HepG2 (cell line): ENCODE data around the gene FGA. TPM values are rescaled to one million over a fixed set of nuclear protein-coding genes. Genes with fewer than 3 reads are reported as not detected.

ENCODE experiments used
- ATF3 ChIP-seq: sonication (generic); formaldehyde crosslinking; IDR thresholded peaks from 2 replicates; pipeline ENCODE4 v1.4.0; 2020; ENCODE audit warnings: missing genetic modification reagents
- GFI1 ChIP-seq: sonication (generic); formaldehyde crosslinking; IDR thresholded peaks from 2 replicates; pipeline ENCODE4 v1.5.0; 2020; ENCODE audit warnings: missing genetic modification reagents, mild to moderate bottlenecking, borderline replicate concordance
- HINFP ChIP-seq: sonication (generic); formaldehyde crosslinking; IDR thresholded peaks from 2 replicates; pipeline ENCODE4 v1.4.0; 2020; ENCODE audit warnings: low read depth, mild to moderate bottlenecking, missing genetic modification reagents
- HMGA1 ChIP-seq: sonication (generic); formaldehyde crosslinking; conservative IDR thresholded peaks from 2 replicates; pipeline ENCODE4 v1.4.0; 2020; ENCODE audit warnings: missing genetic modification reagents
- HMGXB4 ChIP-seq, 2 experiments: sonication (generic) in 1 of 2; formaldehyde crosslinking in 1 of 2; IDR thresholded peaks; 2 replicates each; pipeline versions ENCODE4 v1.4.0 to v1.6.1; 2018 to 2020; ENCODE audit warnings: missing genetic modification reagents in 2 of 2, borderline replicate concordance in 1 of 2, low read depth in 1 of 2, mild to moderate bottlenecking in 1 of 2, missing biosample characterization in 1 of 2
- IRX3 ChIP-seq: sonication (generic); formaldehyde crosslinking; IDR thresholded peaks from 2 replicates; pipeline ENCODE4 v1.8.1; 2023; ENCODE audit warnings: mild to moderate bottlenecking, low read depth, missing genetic modification reagents, borderline replicate concordance
- KLF6 ChIP-seq: IDR thresholded peaks from 2 replicates; pipeline ENCODE4 v1.8.0; 2016; ENCODE audit warnings: missing biosample characterization, missing genetic modification reagents
- MEF2D ChIP-seq: sonication (generic); formaldehyde crosslinking; IDR thresholded peaks from 2 replicates; pipeline ENCODE4 v1.5.1; 2020; ENCODE audit warnings: mild to moderate bottlenecking, missing genetic modification reagents
- NCOR1 ChIP-seq: fragments of 200-600 bp; sonication (generic); IDR thresholded peaks from 2 replicates; pipeline ENCODE4 v1.7.0; 2017; ENCODE audit warnings: antibody characterized with exemption, low read length, borderline replicate concordance
- REST ChIP-seq, 2 experiments: IDR thresholded peaks; 2 replicates each; pipeline ENCODE4 v1.6.1; 2011 to 2012; ENCODE audit warnings: low read length in 2 of 2, borderline replicate concordance in 1 of 2, low read depth in 1 of 2, mild to moderate bottlenecking in 1 of 2, moderate library complexity in 1 of 2
- SMAD9 ChIP-seq: sonication (generic); formaldehyde crosslinking; IDR thresholded peaks from 2 replicates; pipeline ENCODE4 v1.5.1; 2020; ENCODE audit warnings: mild to moderate bottlenecking, missing genetic modification reagents
- SP5 ChIP-seq: IDR thresholded peaks from 2 replicates; pipeline ENCODE4 v1.6.1; 2016; ENCODE audit warnings: low read depth, borderline replicate concordance
- ZNF296 ChIP-seq: sonication (generic); formaldehyde crosslinking; conservative IDR thresholded peaks from 2 replicates; pipeline ENCODE4 v1.5.0; 2020; ENCODE audit warnings: mild to moderate bottlenecking, missing genetic modification reagents
- ZNF574 ChIP-seq: sonication (generic); formaldehyde crosslinking; IDR thresholded peaks from 2 replicates; pipeline ENCODE4 v1.4.0; 2020; ENCODE audit warnings: missing genetic modification reagents
- ZNF816 ChIP-seq: sonication (generic); formaldehyde crosslinking; IDR thresholded peaks from 2 replicates; pipeline ENCODE4 v1.8.0; 2022; ENCODE audit warnings: missing genetic modification reagents, mild to moderate bottlenecking, borderline replicate concordance
- ZNF883 ChIP-seq: sonication (generic); formaldehyde crosslinking; IDR thresholded peaks from 2 replicates; pipeline ENCODE4 v1.5.1; 2020; ENCODE audit warnings: mild to moderate bottlenecking, missing genetic modification reagents; ENCODE audit errors: not compliant biosample characterization
- polyA plus RNA-seq, 8 experiments: library from polyadenylated mRNA; depleted of rRNA in 3 of 8; stranded (reverse) in 7 of 8; unstranded in 1 of 8; fragments of >200 nt; fragmentation: Illumina TruSeq in 4 of 8; extraction: Trizol in 4 of 8; gene quantifications; 2 replicates each; pipeline versions ENCODE4 v1.2.1 to v1.2.3, GENCODE V29; 2011 to 2016; ENCODE audit warnings: low read depth in 4 of 8, missing spikeins in 1 of 8, mixed read lengths in 1 of 8; ENCODE audit not compliant: insufficient read depth in 1 of 8
- total RNA-seq, 5 experiments: library from RNA; depleted of rRNA; stranded (reverse); fragments of >200 nt; fragmentation: Illumina TruSeq; extraction: Trizol; gene quantifications; 2 replicates each; pipeline ENCODE4 v1.2.3, GENCODE V29; 2016; ENCODE audit warnings: low read depth in 1 of 5

Gene FGA
- total and polyA plus RNA-seq, 2 of the 13 experiments (the other 11 are each of a cell fraction or from before 2014, with no cell fraction given), result 640 to 1,523 TPM

- TF ChIP-seq HMGA1 (CRISPR knock-in tag) (no peak), SP5 (CRISPR knock-in tag) (0 out of 2 replicates have a peak, but pooled peaks have one; percentile 51), ZNF296 (CRISPR knock-in tag) (no peak), ZNF816 (CRISPR knock-in tag) (0 out of 2 replicates have a peak, but pooled peaks have one; percentile 26), NCOR1 (peak; percentile 60; the same call in 1 of the 2 replicates), ZNF574 (CRISPR knock-in tag) (peak; percentile 73), SMAD9 (CRISPR knock-in tag) (no peak), GFI1 (CRISPR knock-in tag) (peak; percentile 87), HMGXB4 (CRISPR knock-in tag; IDR thresholded peaks at IDR 0.05; ENCODE audit: borderline replicate concordance in 1 of 2, low read depth in 1 of 2) (peak in 1 of 2 experiments; percentile 20; a peak in 2 of 4 replicates), IRX3 (CRISPR knock-in tag) (0 out of 2 replicates have a peak, but pooled peaks have one; percentile 8), KLF6 (peak; percentile 25), REST (IDR thresholded peaks at IDR 0.05; ENCODE audit: borderline replicate concordance in 1 of 2, low read depth in 1 of 2, low read length in 2 of 2) (peak in 1 of 2 experiments; percentile 76; a peak in 1 of 4 replicates), MEF2D (CRISPR knock-in tag) (peak; percentile 83), ZNF883 (CRISPR knock-in tag) (no peak), ATF3 (CRISPR knock-in tag) (peak; percentile 87), HINFP (CRISPR knock-in tag) (peak; percentile 39; the same call in 1 of the 2 replicates)
Observed at GRCh38 chr4:154612472-154613414, 22.2 kb upstream of the FGA start, which contains the start of gene FGG (continued).
